HG03196 (cell line): ENCODE results near the gene IRF8.
"Not testable (repeated sequence)": the region's sequence is repeated elsewhere in the genome, so short reads cannot be mapped to it uniquely, and the experiment has no call there.

ENCODE experiments used
- ATAC-seq: cut with Tn5 transposase; IDR thresholded peaks from one replicate; pipeline ENCODE4 v1.9.1; 2021; ENCODE audit not compliant: unreplicated experiment

The IRF8 gene

GRCh38 chr16:85934210-85934609, 35.2 kb downstream of the IRF8 start:
- no peak for ATAC-seq

GRCh38 chr16:85935391-85935973, 36.5 kb downstream of the IRF8 start:
- peak; percentile 19 for ATAC-seq

DNA sequence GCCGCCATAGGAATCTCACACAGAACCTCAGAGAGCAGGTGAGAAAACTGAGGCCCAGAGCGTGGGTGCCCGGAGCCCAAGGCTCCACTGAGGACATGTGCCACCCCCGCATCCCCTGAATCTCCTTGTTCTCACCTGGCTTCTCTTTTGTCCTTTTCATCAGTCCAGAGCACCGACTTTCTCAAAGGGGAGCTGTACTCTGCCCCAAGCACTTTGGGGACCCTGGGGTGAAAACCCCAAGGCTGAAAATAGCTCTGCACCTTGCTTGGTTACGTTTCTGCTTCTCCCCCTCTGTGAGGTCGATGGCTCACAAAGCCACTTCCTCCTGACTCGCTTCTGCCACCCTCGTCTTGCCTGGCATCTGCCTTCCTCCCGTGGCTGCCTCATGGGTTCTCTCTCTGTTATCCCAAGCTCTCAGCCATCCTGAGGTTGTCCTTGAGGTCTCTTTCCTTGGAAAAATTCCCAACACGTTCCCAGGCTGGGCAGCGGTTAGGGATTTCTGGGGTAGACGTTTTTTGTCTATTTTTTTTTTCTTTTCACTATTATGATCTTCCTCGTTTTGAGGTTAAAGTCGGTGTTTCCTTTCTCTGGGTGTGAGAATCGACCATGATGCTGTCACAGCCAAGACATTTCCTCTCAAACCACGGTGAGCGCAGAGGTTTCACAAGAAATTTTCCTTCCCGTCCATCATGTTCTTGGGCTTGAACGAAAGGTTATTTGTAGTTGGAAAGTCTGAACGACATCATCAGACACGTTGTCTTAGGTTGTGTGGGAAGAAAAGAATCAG, 37.2 kb downstream of the IRF8 start:
- peak; percentile 68 for ATAC-seq

DNA sequence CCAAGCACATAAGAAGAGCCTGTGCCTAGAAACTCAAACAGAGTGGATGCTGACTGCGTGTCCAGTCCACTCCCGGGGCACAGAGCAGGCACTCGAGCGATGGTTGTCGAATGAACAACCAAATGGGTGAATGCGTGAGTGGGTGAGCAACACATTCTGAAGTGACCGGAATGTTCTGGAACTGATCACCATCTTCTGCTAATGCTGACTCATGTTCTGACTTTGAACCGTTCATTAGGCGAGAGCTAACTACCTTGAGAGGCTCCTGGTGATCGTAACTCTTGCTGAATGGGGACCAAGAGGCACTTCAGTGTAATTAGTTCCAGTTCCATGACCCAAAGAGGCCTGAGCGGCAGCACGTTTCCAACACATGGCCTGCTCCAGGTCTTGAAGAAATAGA, 37.9 kb downstream of the IRF8 start:
- ATAC-seq, result peak; percentile 5

DNA sequence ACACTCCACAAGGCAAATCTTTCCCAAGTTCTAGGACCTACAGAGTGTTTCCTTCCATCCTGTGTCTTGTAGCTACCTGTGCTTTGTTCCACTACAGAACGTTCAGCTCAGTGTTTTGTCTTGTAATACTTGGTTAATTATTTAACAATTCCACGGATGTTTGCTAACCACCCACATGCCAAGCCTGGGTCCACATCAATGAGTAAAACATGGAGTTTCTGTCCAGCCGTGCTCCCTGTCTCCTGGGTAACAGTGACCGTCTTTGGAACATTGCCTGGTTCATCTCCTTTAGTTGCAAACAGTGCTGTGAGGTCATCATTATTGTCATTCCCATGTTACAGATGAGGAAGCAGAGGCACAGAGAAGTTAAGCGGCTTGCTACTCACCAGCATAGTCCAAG, 41.3 kb downstream of the IRF8 start:
- no peak for ATAC-seq

GRCh38 chr16:85941863-85942644, 43.1 kb downstream of the IRF8 start:
- no peak for ATAC-seq

- ATAC-seq, result not testable (repeated sequence)
Measured at GRCh38 chr16:85942659-85943058, 43.7 kb downstream of the IRF8 start.

DNA sequence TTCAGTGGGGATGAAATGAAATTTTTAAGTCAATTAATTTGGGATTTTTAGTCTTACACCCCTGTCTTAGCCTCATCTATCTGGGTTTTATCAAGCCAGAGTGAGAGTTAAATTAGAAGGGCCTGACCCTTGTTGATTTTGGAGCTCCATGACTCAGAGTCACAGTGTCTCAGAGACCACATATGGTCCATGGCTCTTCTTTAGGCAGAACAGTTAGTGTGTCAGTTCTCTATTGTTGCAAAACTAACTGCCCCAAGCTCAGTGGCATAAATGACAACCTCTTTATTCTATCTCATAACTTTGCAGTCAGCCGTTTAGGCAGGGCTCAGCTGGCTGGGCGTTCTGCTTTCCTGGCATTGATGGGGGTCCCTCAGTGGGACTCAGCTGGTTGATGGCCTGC, 44.7 kb downstream of the IRF8 start:
- no peak for ATAC-seq

- ATAC-seq, result no peak
Measured at GRCh38 chr16:85944572-85945423, 45.8 kb downstream of the IRF8 start.

DNA sequence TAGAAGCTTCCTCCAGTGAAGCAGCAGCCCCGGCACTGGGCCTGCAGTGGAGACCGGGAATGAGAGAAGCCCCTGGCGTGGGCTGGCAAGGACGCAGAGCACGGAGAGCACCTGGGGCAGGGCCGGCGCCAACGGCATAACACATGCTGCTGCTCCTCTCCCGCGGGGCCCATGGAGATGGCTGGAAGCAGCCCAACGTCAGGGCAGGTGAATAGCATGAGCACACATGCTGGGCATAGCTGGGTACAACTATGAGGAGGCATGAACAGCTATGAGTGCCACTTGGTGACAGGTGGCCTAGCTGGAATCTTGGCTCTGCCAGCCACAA, 46.4 kb downstream of the IRF8 start:
- no peak for ATAC-seq

GRCh38 chr16:85946541-85947124, 47.7 kb downstream of the IRF8 start:
- no peak for ATAC-seq

GRCh38 chr16:85947230-85948137, 48.5 kb downstream of the IRF8 start:
- ATAC-seq, result peak; percentile 55

DNA sequence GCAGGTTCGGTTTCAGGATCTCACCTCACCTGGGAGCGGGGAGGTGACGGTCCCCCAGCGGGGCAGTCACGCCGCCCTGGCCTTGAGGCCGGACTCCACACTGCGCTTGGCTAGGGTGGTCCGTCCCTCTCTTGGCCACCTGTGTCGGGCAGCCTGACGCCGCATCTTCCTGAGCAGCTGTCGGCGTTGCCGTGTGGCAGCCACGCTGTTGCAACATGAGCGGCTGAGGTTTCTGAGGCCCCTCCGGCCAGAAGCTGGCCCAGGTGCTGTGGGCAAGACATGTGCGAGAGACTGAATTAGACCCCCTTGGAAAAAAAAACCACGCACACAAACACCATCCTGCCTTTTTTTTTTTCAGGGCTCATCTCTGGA, 49.2 kb downstream of the IRF8 start:
- peak; percentile 14 for ATAC-seq

GRCh38 chr16:85948616-85949265, 49.8 kb downstream of the IRF8 start:
- no peak for ATAC-seq

DNA sequence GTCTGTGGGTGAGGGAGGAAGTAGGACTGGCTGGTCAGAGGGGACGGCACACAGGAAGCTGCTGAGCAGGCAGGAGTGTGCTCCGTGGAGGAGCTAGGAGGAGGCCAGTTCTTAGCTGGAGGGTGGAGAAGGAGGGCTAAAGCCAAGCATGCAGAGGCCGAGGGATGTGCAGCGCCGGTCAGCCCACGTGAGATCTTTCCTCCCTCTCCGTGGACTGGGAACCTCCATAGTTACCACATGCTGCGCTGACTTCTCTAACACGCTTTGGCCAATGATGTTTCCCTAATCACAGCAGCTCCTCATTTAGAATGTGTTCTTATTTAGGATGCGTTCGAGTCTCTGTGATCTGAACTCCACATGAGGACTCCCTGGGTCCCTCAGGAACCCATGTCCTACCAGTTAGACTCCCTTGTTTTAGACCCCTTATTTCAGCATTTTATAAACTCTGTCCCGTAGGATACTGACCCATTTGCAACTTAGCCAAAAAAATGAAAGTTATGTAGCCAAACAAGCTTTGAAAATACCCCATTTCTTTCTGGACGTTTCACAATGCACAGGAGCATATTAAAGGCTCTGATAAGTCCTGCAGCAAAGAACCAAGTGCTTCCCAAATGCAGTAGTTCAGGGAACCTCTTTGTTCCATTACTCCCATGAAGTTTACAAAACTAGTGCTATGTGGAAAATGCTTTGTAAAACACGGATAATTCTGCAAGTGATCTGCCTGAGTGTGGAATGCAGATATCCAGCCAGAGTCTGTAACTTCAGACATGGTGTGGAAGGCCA, 51.4 kb downstream of the IRF8 start:
- ATAC-seq, result no peak

- ATAC-seq, result no peak
Measured at GRCh38 chr16:85952197-85952596, 53.2 kb downstream of the IRF8 start.

DNA sequence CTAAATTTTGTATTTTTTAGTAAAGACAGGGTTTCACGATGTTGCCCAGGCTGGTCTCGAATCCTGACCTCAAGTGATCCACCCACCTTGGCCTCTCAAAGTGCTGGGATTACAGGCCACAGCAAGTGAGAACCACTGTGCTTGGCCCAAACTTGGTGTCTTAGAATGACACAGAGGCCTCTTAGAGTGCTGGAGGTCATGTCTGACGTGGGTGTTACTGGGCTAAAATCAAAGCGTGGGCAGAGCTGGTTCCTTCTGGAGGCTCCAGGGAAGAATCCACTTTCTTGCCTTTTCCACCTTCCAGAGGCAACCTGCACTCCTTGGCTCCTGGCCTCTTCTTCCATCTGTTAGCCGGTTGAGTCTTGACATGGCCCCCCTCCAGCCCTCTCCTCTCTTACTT, 53.8 kb downstream of the IRF8 start:
- no peak for ATAC-seq

- no peak for ATAC-seq
Measured at GRCh38 chr16:85954927-85955519, 56.1 kb downstream of the IRF8 start.
